SU-DHL-6 (cell line): ENCODE data around the gene RASA3.

Source experiments
- H2AFZ ChIP-seq: fragments of 200-600 bp; sonication (generic); 2 replicates; pipeline ENCODE4 v1.6.1; 2014; ENCODE audit warnings: low read depth, mild to moderate bottlenecking, moderate library complexity, mixed read lengths, antibody characterized with exemption, low read length; ENCODE audit not compliant: severe bottlenecking
- H3F3A ChIP-seq: fragments of 200-600 bp; shearing (Covaris generic); 2 replicates; pipeline ENCODE4 v1.6.0; 2016; ENCODE audit warnings: antibody characterized with exemption, mild to moderate bottlenecking; ENCODE audit not compliant: insufficient read depth
- H3K27ac ChIP-seq: fragments of 200-600 bp; sonication (generic); 2 replicates; pipeline ENCODE4 v1.5.1; 2016; ENCODE audit warnings: low read depth, mild to moderate bottlenecking, low read length, moderate library complexity, mixed read lengths
- H3K27me3 ChIP-seq: fragments of 200-600 bp; sonication (generic), shearing (Covaris generic); 2 replicates; pipeline ENCODE4 v1.6.0; 2014; ENCODE audit warnings: mild to moderate bottlenecking, low read length
- H3K36me3 ChIP-seq: fragments of 200-600 bp; sonication (generic); 2 replicates; pipeline ENCODE4 v1.6.1; 2014; ENCODE audit warnings: mild to moderate bottlenecking, low read length, mixed read lengths
- H3K4me2 ChIP-seq: fragments of 300-600, 200-600 bp; shearing (Covaris generic), sonication (generic); 2 replicates; pipeline ENCODE4 v1.6.0; 2014; ENCODE audit warnings: low read length, low read depth, mild to moderate bottlenecking; ENCODE audit not compliant: poor library complexity, severe bottlenecking
- H3K4me3 ChIP-seq: fragments of 200-600 bp; sonication (generic); 2 replicates; pipeline ENCODE4 v1.5.1; 2014; ENCODE audit warnings: antibody characterized with exemption, low read length, mild to moderate bottlenecking, mixed read lengths; ENCODE audit not compliant: insufficient read depth, poor library complexity, severe bottlenecking
- H3K79me2 ChIP-seq: fragments of 200-600 bp; sonication (generic); 2 replicates; pipeline ENCODE4 v1.6.1; 2014; ENCODE audit warnings: mild to moderate bottlenecking, low read length, moderate library complexity; ENCODE audit not compliant: insufficient read depth
- H3K9ac ChIP-seq: fragments of 200-600 bp; sonication (generic); 2 replicates; pipeline ENCODE4 v1.7.0; 2014; ENCODE audit warnings: mild to moderate bottlenecking, low read length
- H3K9me2 ChIP-seq: fragments of 200-600 bp; sonication (generic); replicated peaks from 2 replicates; pipeline ENCODE4 v1.6.1; 2014; ENCODE audit warnings: low read length; ENCODE audit not compliant: insufficient read depth
- H3K9me3 ChIP-seq: fragments of 200-600 bp; sonication (generic); 2 replicates; pipeline ENCODE4 v1.6.1; 2014; ENCODE audit warnings: low read length, mixed read lengths; ENCODE audit not compliant: insufficient read depth
- H4K20me1 ChIP-seq: fragments of 200-600 bp; sonication (generic); 2 replicates; pipeline ENCODE4 v1.6.1; 2014; ENCODE audit warnings: low read depth, mild to moderate bottlenecking, antibody characterized with exemption, low read length, moderate library complexity, mixed read lengths
- CTCF ChIP-seq: fragments of 200-600 bp; sonication (generic); IDR thresholded peaks from one replicate; pipeline ENCODE4 v1.5.1; 2017; ENCODE audit warnings: antibody characterized with exemption, mild to moderate bottlenecking, low read length, moderate library complexity; ENCODE audit not compliant: insufficient read depth, poor library complexity, severe bottlenecking
- EZH2phosphoT487 ChIP-seq: fragments of 200-600 bp; sonication (generic), shearing (Covaris generic); conservative IDR thresholded peaks from 2 replicates; pipeline ENCODE4 v1.6.1; 2018; ENCODE audit warnings: mild to moderate bottlenecking, antibody characterized with exemption, low read length, moderate library complexity, mixed read lengths

Gene RASA3

GRCh38 chr13:114101358-114102130 is 30.9 kb downstream of the RASA3 start:
- Histone ChIP-seq H3K9ac (no peak overlapping the region), H2AFZ (no peak overlapping the region), H3F3A (no peaks in the 10 kb centered on the region), H3K27ac (no peak overlapping the region), H3K4me2 (no peak overlapping the region), H3K27me3 (no peaks in the 10 kb centered on the region), H3K9me3 (no peaks in the 10 kb centered on the region), H3K36me3 (no peaks in the 10 kb centered on the region), H4K20me1 (no peaks in the 10 kb centered on the region), H3K79me2 (no peaks in the 10 kb centered on the region), H3K4me3 (no peak overlapping the region), H3K9me2 (no peaks in the 10 kb centered on the region)
- TF ChIP-seq CTCF = no peak
- no peak for TF ChIP-seq EZH2phosphoT487

- Histone ChIP-seq H3K36me3 (no peaks in the 10 kb centered on the region), H3K27ac (no peak overlapping the region), H3K4me3 (no peak overlapping the region), H3K27me3 (no peaks in the 10 kb centered on the region), H3K9me3 (no peaks in the 10 kb centered on the region), H3K9ac (no peak overlapping the region), H2AFZ (no peak overlapping the region), H4K20me1 (no peaks in the 10 kb centered on the region), H3K9me2 (no peaks in the 10 kb centered on the region), H3K4me2 (no peak overlapping the region), H3F3A (no peaks in the 10 kb centered on the region), H3K79me2 (no peaks in the 10 kb centered on the region)
- no peak for TF ChIP-seq CTCF
- TF ChIP-seq EZH2phosphoT487 = no peak
Measured at GRCh38 chr13:114100446-114101357, 31.7 kb downstream of the RASA3 start.

GRCh38 chr13:114099918-114100445 is 32.4 kb downstream of the RASA3 start:
- no peak for TF ChIP-seq CTCF
- TF ChIP-seq EZH2phosphoT487 = no peak
- no peaks in the 10 kb centered on the region for H3K79me2 ChIP-seq
- no peak overlapping the region for H3K4me2 ChIP-seq
- no peak overlapping the region for H2AFZ ChIP-seq
- H3K4me3 ChIP-seq = no peak overlapping the region
- no peaks in the 10 kb centered on the region for H3K27me3 ChIP-seq
- H3K27ac ChIP-seq = no peak overlapping the region
- no peaks in the 10 kb centered on the region for H3K36me3 ChIP-seq
- H3K9ac ChIP-seq = no peak overlapping the region
- no peaks in the 10 kb centered on the region for H3K9me2 ChIP-seq
- no peaks in the 10 kb centered on the region for H3K9me3 ChIP-seq
- no peaks in the 10 kb centered on the region for H3F3A ChIP-seq
- H4K20me1 ChIP-seq = no peaks in the 10 kb centered on the region
